Fibroblast of villous mesenchyme (primary cell): ENCODE results near the gene GJC3. TPM values are rescaled to one million over a fixed set of nuclear protein-coding genes. Genes with fewer than 3 reads are reported as not detected.

Experiments used
- DNase-seq: peaks from one replicate; pipeline ENCODE4 v3.0.0-alpha.2; 2010; ENCODE audit warnings: low read depth
- H3K4me3 ChIP-seq: 2 replicates; pipeline ENCODE4 v1.5.1; 2011; ENCODE audit warnings: low read depth, mild to moderate bottlenecking, low read length
- CTCF ChIP-seq: IDR thresholded peaks from 2 replicates; pipeline ENCODE4 v1.5.1; 2012; ENCODE audit warnings: low read depth, mild to moderate bottlenecking, low read length; ENCODE audit not compliant: insufficient read depth
- total RNA-seq: library from RNA; depleted of rRNA; stranded (reverse); fragments of >200 nt; gene quantifications from 2 replicates; pipeline ENCODE4 v1.2.3, GENCODE V29; 2012

The GJC3 gene
- total RNA-seq, 1 donor = not detected

GRCh38 chr7:99910976-99911375 is 18.4 kb downstream of the GJC3 start:
- DNase-seq = no peak
- H3K4me3 ChIP-seq = no peak overlapping the region
- TF ChIP-seq CTCF = no peak

- H3K4me3 ChIP-seq = no peak overlapping the region
- no peak for TF ChIP-seq CTCF
- no peak for DNase-seq
Observed at GRCh38 chr7:99901581-99901980, 27.8 kb downstream of the GJC3 start.

- no peak overlapping the region for H3K4me3 ChIP-seq
- no peak for TF ChIP-seq CTCF
- DNase-seq = no peak
Observed at GRCh38 chr7:99899830-99900519, 29.4 kb downstream of the GJC3 start.

GRCh38 chr7:99898836-99899235 is 30.6 kb downstream of the GJC3 start:
- no peak overlapping the region for H3K4me3 ChIP-seq
- no peak for TF ChIP-seq CTCF
- no peak for DNase-seq

GRCh38 chr7:99898023-99898357 is 31.4 kb downstream of the GJC3 start:
- no peak for TF ChIP-seq CTCF
- no peak for DNase-seq
- H3K4me3 ChIP-seq = no peak overlapping the region

GRCh38 chr7:99897322-99898022 is 31.9 kb downstream of the GJC3 start:
- no peak for TF ChIP-seq CTCF
- H3K4me3 ChIP-seq = no peak overlapping the region
- no peak for DNase-seq

GRCh38 chr7:99894738-99895137 is 34.7 kb downstream of the GJC3 start:
- H3K4me3 ChIP-seq = no peak overlapping the region
- no peak for TF ChIP-seq CTCF
- DNase-seq = no peak
